Measurements from ENCODE around the gene GPR160.

GRCh38 chr3:170059447-170059846 lies 21.7 kb downstream of the GPR160 start:
- TF ChIP-seq GATA2 (IDR thresholded peaks at IDR 0.05; ENCODE audit: low read depth, low read length) (no peak), GATA3 (IDR thresholded peaks at IDR 0.05; ENCODE audit: low read depth, low read length) (no peak)

Data from SH-SY5Y (cell line).